Osteoblast (primary cell): Measurements from ENCODE around the gene IGFALS. TPM values are rescaled to one million over a fixed set of nuclear protein-coding genes. Genes with fewer than 3 reads are reported as not detected.

ENCODE experiments used
- DNase-seq: peaks from one replicate; pipeline ENCODE4 v3.0.0; 2011; ENCODE audit warnings: low spot score, mixed read lengths; ENCODE audit not compliant: insufficient read length; ENCODE audit errors: missing footprints
- H2AFZ ChIP-seq: 2 replicates; pipeline ENCODE4 v1.6.0; 2011; ENCODE audit warnings: mild to moderate bottlenecking, low read length
- H3K27ac ChIP-seq: 2 replicates; pipeline ENCODE4 v1.5.1; 2011; ENCODE audit warnings: mild to moderate bottlenecking, low read depth, low read length, moderate library complexity
- H3K27me3 ChIP-seq: 2 replicates; pipeline ENCODE4 v1.6.0; 2012; ENCODE audit warnings: mild to moderate bottlenecking, control low read depth, inconsistent platforms, low read length, moderate library complexity; ENCODE audit not compliant: insufficient read depth
- H3K36me3 ChIP-seq: 2 replicates; pipeline ENCODE4 v1.5.1; 2011; ENCODE audit warnings: mild to moderate bottlenecking, low read length, control low read depth, moderate library complexity; ENCODE audit not compliant: insufficient read depth
- H3K4me1 ChIP-seq: 2 replicates; pipeline ENCODE4 v1.5.1; 2011; ENCODE audit warnings: mild to moderate bottlenecking, low read length, control low read depth, moderate library complexity; ENCODE audit not compliant: insufficient read depth
- H3K4me2 ChIP-seq: 2 replicates; pipeline ENCODE4 v1.6.0; 2011; ENCODE audit warnings: mild to moderate bottlenecking, low read length; ENCODE audit not compliant: insufficient read depth
- H3K4me3 ChIP-seq: fragments of 200-600 bp; sonication (generic); 3 replicates; pipeline ENCODE4 v1.5.1; 2012; ENCODE audit warnings: mild to moderate bottlenecking, low read length, inconsistent platforms; ENCODE audit not compliant: insufficient read depth
- H3K79me2 ChIP-seq: 2 replicates; pipeline ENCODE4 v1.6.0; 2012; ENCODE audit warnings: mild to moderate bottlenecking, low read length, control low read depth, inconsistent platforms; ENCODE audit not compliant: insufficient read depth
- H3K9me3 ChIP-seq: 2 replicates; pipeline ENCODE4 v1.5.1; 2011; ENCODE audit warnings: low read depth, low read length, control low read depth
- H4K20me1 ChIP-seq: 2 replicates; pipeline ENCODE4 v1.6.0; 2012; ENCODE audit warnings: mild to moderate bottlenecking, low read length, control low read depth; ENCODE audit not compliant: insufficient read depth
- CTCF ChIP-seq: IDR thresholded peaks from 2 replicates; pipeline ENCODE4 v1.5.1; 2011; ENCODE audit warnings: mild to moderate bottlenecking, low read depth, low read length, moderate library complexity; ENCODE audit errors: extremely low read depth
- total RNA-seq: library from RNA; depleted of rRNA; stranded (reverse); fragments of >200 nt; gene quantifications from 2 replicates; pipeline ENCODE4 v1.2.3, GENCODE V29; 2012

The IGFALS gene
- total RNA-seq, 1 donor: not detected

DNA sequence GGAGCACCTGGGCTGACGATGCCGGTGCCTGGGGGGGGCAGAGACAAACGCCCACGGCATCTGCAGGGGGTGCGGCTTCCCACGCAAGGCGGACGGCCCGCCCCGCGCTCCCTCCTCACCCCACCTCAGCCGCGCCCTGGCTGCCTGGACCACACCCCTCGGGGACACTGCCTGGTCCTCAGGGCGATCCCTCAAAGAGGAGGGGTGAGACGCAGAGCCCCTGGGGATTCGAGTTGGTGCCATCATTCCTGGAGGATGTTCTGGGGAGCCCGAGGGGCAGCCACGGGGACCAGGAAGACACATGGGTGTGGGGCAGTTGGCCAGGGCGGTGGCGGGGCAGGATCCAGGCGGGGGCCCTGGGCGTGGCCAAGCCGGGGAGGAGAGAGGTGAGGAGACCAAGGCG lies 3.9 kb downstream of the IGFALS start:
- H3K9me3 ChIP-seq: no peaks in the 10 kb centered on the region
- TF ChIP-seq CTCF: no peak
- peaks cover 33% of the 10 kb centered on the region for H3K79me2 ChIP-seq
- no peak overlapping the region for H3K4me2 ChIP-seq
- H3K27ac ChIP-seq: no peak overlapping the region
- H3K4me1 ChIP-seq: no peaks in the 10 kb centered on the region
- H3K36me3 ChIP-seq: peaks cover 16% of the 10 kb centered on the region
- no peak overlapping the region for H2AFZ ChIP-seq
- H3K27me3 ChIP-seq: no peaks in the 10 kb centered on the region
- peak; percentile 63 for DNase-seq
- peaks cover 22% of the 10 kb centered on the region for H4K20me1 ChIP-seq
- H3K4me3 ChIP-seq: no peak overlapping the region

GRCh38 chr16:1788708-1789100 lies 4.8 kb downstream of the IGFALS start:
- Histone ChIP-seq H3K9me3 (no peaks in the 10 kb centered on the region), H3K4me1 (peaks cover 5% of the 10 kb centered on the region), H3K4me2 (no peak overlapping the region), H4K20me1 (peaks cover 26% of the 10 kb centered on the region), H3K4me3 (no peak overlapping the region), H3K36me3 (peaks cover 16% of the 10 kb centered on the region), H3K79me2 (peaks cover 43% of the 10 kb centered on the region), H3K27me3 (no peaks in the 10 kb centered on the region), H2AFZ (no peak overlapping the region), H3K27ac (no peak overlapping the region)
- peak; percentile 76 for DNase-seq
- TF ChIP-seq CTCF: no peak

DNA sequence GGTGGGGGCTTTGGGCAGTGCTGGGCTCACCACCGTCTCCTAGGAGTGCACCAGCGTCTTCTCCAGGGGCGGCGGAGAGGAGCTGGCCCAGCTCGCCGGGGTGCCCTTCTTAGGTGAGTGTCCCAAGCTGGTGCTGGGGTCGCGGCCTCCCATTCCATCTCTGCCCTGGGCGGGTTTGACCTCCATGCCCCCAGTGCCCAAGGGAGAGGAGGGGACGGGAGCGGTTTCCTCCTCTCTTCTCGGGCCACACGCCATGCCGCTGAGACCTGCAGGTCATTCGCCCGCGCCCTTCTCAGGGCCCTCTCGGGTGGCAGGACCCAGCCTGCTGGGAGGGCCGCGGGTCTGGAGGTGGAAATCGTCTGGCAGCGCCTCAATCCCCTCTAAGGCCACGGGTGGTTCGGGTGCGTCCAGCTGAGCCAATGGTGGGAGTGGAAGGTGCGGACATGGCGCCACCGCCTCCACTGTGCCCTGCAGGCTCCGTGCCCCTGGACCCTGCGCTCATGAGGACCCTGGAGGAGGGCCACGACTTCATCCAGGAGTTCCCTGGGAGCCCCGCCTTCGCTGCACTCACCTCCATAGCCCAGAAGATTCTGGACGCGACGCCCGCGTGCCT lies 5.3 kb downstream of the IGFALS start:
- no peak for TF ChIP-seq CTCF
- Histone ChIP-seq H3K27ac (no peak overlapping the region), H3K4me1 (peaks cover 9% of the 10 kb centered on the region), H3K27me3 (no peaks in the 10 kb centered on the region), H3K79me2 (peaks cover 46% of the 10 kb centered on the region), H3K4me2 (no peak overlapping the region), H3K9me3 (no peaks in the 10 kb centered on the region), H4K20me1 (peaks cover 26% of the 10 kb centered on the region), H2AFZ (no peak overlapping the region), H3K36me3 (peaks cover 16% of the 10 kb centered on the region), H3K4me3 (no peak overlapping the region)
- DNase-seq: peak; percentile 65

GRCh38 chr16:1787322-1788094 lies 6.0 kb downstream of the IGFALS start:
- H3K4me1 ChIP-seq: peaks cover 9% of the 10 kb centered on the region
- H4K20me1 ChIP-seq: peaks cover 26% of the 10 kb centered on the region
- no peaks in the 10 kb centered on the region for H3K9me3 ChIP-seq
- peak; percentile 67 for DNase-seq
- peaks cover 47% of the 10 kb centered on the region for H3K79me2 ChIP-seq
- H3K36me3 ChIP-seq: peaks cover 16% of the 10 kb centered on the region
- H3K4me3 ChIP-seq: no peak overlapping the region
- no peak overlapping the region for H3K4me2 ChIP-seq
- no peaks in the 10 kb centered on the region for H3K27me3 ChIP-seq
- no peak overlapping the region for H3K27ac ChIP-seq
- H2AFZ ChIP-seq: no peak overlapping the region
- TF ChIP-seq CTCF: no peak
